Osteoblast (primary cell): ENCODE measurements around the gene MMP3. TPM values are rescaled to one million over a fixed set of nuclear protein-coding genes. Genes with fewer than 3 reads are reported as not detected.

ENCODE experiments used
- DNase-seq: peaks from one replicate; pipeline ENCODE4 v3.0.0; 2011; ENCODE audit warnings: low spot score, mixed read lengths; ENCODE audit not compliant: insufficient read length; ENCODE audit errors: missing footprints
- H2AFZ ChIP-seq: 2 replicates; pipeline ENCODE4 v1.6.0; 2011; ENCODE audit warnings: mild to moderate bottlenecking, low read length
- H3K27ac ChIP-seq: 2 replicates; pipeline ENCODE4 v1.5.1; 2011; ENCODE audit warnings: mild to moderate bottlenecking, low read depth, low read length, moderate library complexity
- H3K27me3 ChIP-seq: 2 replicates; pipeline ENCODE4 v1.6.0; 2012; ENCODE audit warnings: mild to moderate bottlenecking, control low read depth, inconsistent platforms, low read length, moderate library complexity; ENCODE audit not compliant: insufficient read depth
- H3K36me3 ChIP-seq: 2 replicates; pipeline ENCODE4 v1.5.1; 2011; ENCODE audit warnings: mild to moderate bottlenecking, low read length, control low read depth, moderate library complexity; ENCODE audit not compliant: insufficient read depth
- H3K4me1 ChIP-seq: 2 replicates; pipeline ENCODE4 v1.5.1; 2011; ENCODE audit warnings: mild to moderate bottlenecking, low read length, control low read depth, moderate library complexity; ENCODE audit not compliant: insufficient read depth
- H3K4me2 ChIP-seq: 2 replicates; pipeline ENCODE4 v1.6.0; 2011; ENCODE audit warnings: mild to moderate bottlenecking, low read length; ENCODE audit not compliant: insufficient read depth
- H3K4me3 ChIP-seq: fragments of 200-600 bp; sonication (generic); 3 replicates; pipeline ENCODE4 v1.5.1; 2012; ENCODE audit warnings: mild to moderate bottlenecking, low read length, inconsistent platforms; ENCODE audit not compliant: insufficient read depth
- H3K79me2 ChIP-seq: 2 replicates; pipeline ENCODE4 v1.6.0; 2012; ENCODE audit warnings: mild to moderate bottlenecking, low read length, control low read depth, inconsistent platforms; ENCODE audit not compliant: insufficient read depth
- H3K9me3 ChIP-seq: 2 replicates; pipeline ENCODE4 v1.5.1; 2011; ENCODE audit warnings: low read depth, low read length, control low read depth
- H4K20me1 ChIP-seq: 2 replicates; pipeline ENCODE4 v1.6.0; 2012; ENCODE audit warnings: mild to moderate bottlenecking, low read length, control low read depth; ENCODE audit not compliant: insufficient read depth
- CTCF ChIP-seq: IDR thresholded peaks from 2 replicates; pipeline ENCODE4 v1.5.1; 2011; ENCODE audit warnings: mild to moderate bottlenecking, low read depth, low read length, moderate library complexity; ENCODE audit errors: extremely low read depth
- total RNA-seq: library from RNA; depleted of rRNA; stranded (reverse); fragments of >200 nt; gene quantifications from 2 replicates; pipeline ENCODE4 v1.2.3, GENCODE V29; 2012

The MMP3 gene
- total RNA-seq, 1 donor, result 5.1 TPM

- no peak for TF ChIP-seq CTCF
- H3K9me3 ChIP-seq, result no peaks in the 10 kb centered on the region
- DNase-seq, result no peak
- H3K4me2 ChIP-seq, result no peak overlapping the region
- no peaks in the 10 kb centered on the region for H3K27me3 ChIP-seq
- H3K36me3 ChIP-seq, result no peaks in the 10 kb centered on the region
- H4K20me1 ChIP-seq, result no peaks in the 10 kb centered on the region
- peaks cover 8% of the 10 kb centered on the region for H3K4me1 ChIP-seq
- peak overlapping the region; percentile 17 for H2AFZ ChIP-seq
- no peak overlapping the region for H3K27ac ChIP-seq
- H3K79me2 ChIP-seq, result no peaks in the 10 kb centered on the region
- no peak overlapping the region for H3K4me3 ChIP-seq
These were observed 43.6 kb downstream of the MMP3 start for GRCh38 chr11:102799681-102800340.

DNA sequence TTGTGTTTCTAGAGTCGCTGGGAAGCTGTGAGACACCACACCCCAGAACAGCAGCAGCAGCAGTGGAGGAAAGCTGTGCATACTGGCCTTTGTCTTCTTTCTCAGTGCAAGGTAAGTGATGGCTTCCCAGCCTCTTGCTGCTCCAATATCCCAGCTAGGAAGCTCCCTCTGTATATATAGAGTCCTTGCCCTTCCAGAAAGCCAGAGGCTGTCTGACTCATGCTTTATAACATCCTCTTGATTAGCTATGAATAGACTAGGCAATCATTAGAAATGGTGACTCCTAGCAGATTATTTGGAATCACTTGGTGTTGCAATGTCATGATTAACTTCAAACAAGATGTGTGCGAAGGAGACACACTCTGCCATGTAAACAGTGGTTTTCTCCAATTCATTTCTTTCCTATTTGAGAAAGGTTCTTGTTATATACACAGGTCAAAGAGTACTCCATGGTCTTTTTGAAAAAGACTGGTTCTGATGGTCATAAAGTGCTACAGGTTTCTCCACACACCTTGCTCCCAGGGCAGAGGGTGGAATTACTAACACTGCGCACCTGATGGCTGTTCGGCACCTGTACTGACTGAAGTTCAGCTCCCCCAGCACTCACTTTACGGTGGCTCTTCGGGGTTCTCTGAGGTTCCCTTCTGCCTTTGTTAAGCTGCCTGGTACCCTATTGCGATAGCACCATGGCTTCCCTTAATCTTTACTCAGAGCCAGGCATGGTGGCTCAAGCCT, 45.2 kb downstream of the MMP3 start, which contains the start of gene MMP1:
Gene MMP1 (minus strand): TSS at position 149 of the 735 bp plus-strand sequence. CDS start 68 bp downstream, at position 81.
- H2AFZ ChIP-seq, result no peak within 1 kb of the TSS
- no peaks in the 10 kb centered on the region for H3K27me3 ChIP-seq
- no peak within 1 kb of the TSS for H3K27ac ChIP-seq

GRCh38 chr11:102794382-102794781, 49.0 kb downstream of the MMP3 start:
- H3K4me3 ChIP-seq, result no peak overlapping the region
- TF ChIP-seq CTCF, result peak; percentile 60
- H3K27ac ChIP-seq, result no peak overlapping the region
- H4K20me1 ChIP-seq, result no peaks in the 10 kb centered on the region
- H3K79me2 ChIP-seq, result no peaks in the 10 kb centered on the region
- H3K9me3 ChIP-seq, result no peaks in the 10 kb centered on the region
- no peaks in the 10 kb centered on the region for H3K27me3 ChIP-seq
- peak; percentile 11 for DNase-seq
- H3K4me1 ChIP-seq, result no peaks in the 10 kb centered on the region
- no peak overlapping the region for H2AFZ ChIP-seq
- no peaks in the 10 kb centered on the region for H3K36me3 ChIP-seq
- no peak overlapping the region for H3K4me2 ChIP-seq

More for the DNA sequence above, 45.2 kb downstream of the MMP3 start, which contains the start of gene MMP1:
- Histone ChIP-seq H4K20me1 (no peaks in the 10 kb centered on the region), H3K79me2 (no peaks in the 10 kb centered on the region), H3K4me3 (no peak within 1 kb of the TSS), H3K9me3 (no peaks in the 10 kb centered on the region), H3K4me1 (peaks cover 8% of the 10 kb centered on the region), H3K4me2 (no peak within 1 kb of the TSS), H3K36me3 (no peaks in the 10 kb centered on the region)
- DNase-seq, result peak; percentile 4
- TF ChIP-seq CTCF, result no peak

DNA sequence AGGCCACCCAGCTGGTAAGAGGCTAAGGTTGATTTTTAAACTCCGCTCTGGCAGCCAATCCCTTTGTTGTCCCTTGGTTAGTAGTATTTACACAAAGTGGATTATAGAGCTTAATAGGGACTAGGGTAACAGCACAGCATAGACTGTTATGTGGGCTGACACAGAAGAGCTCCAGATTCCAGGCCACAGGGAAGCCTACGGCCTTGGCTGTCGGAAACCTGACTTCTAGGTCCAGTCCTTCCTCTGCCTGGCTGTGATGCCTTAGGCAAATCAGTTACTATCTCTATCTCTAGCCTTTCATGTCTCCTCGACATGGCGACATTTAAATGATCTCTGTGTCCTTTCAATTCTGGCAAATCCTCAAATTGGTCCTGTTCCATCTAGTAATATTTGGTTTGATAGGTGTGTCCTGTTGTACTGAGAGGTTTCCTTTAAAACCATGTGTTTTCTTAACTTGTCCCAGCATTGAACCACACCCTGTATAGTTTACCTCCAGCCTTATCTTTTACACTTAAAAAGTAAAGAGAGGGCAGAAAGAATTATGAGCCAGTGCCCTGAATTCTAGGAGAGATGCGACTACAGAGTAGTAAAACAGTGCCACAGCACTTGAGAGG, 49.6 kb downstream of the MMP3 start:
- H3K36me3 ChIP-seq, result no peaks in the 10 kb centered on the region
- no peak overlapping the region for H3K27ac ChIP-seq
- H3K79me2 ChIP-seq, result no peaks in the 10 kb centered on the region
- H3K4me3 ChIP-seq, result no peak overlapping the region
- H3K27me3 ChIP-seq, result no peaks in the 10 kb centered on the region
- H3K9me3 ChIP-seq, result no peaks in the 10 kb centered on the region
- no peak for DNase-seq
- no peak for TF ChIP-seq CTCF
- H3K4me2 ChIP-seq, result no peak overlapping the region
- no peak overlapping the region for H2AFZ ChIP-seq
- H4K20me1 ChIP-seq, result no peaks in the 10 kb centered on the region
- H3K4me1 ChIP-seq, result no peaks in the 10 kb centered on the region
